Central memory CD8-positive, alpha-beta T cell (primary cell): Measurements from ENCODE around the gene LYZL6.

Experiments used
- ATAC-seq: fragments of 150-1000 bp; cut with Tn5 transposase; replicated peaks from 2 replicates; pipeline ENCODE4 v1.10.0; 2022; ENCODE audit warnings: mild to moderate bottlenecking, moderate FRiP score, moderate number of reproducible peaks; ENCODE audit not compliant: poor library complexity, severe bottlenecking; ENCODE audit errors: extremely low read depth
- DNase-seq, 2 donors: peaks; one replicate each; pipeline ENCODE4 v3.0.0; 2021; ENCODE audit warnings: low spot score in 2 of 2
- H3K27ac Mint-ChIP-seq: one replicate; pipeline ENCODE4 v1.8.0; 2022; ENCODE audit warnings: low read depth, mild to moderate bottlenecking, moderate library complexity, mixed read lengths
- H3K27me3 Mint-ChIP-seq: one replicate; pipeline ENCODE4 v1.8.0; 2022; ENCODE audit warnings: mixed read lengths
- H3K36me3 Mint-ChIP-seq: one replicate; pipeline ENCODE4 v1.8.0; 2022; ENCODE audit warnings: mild to moderate bottlenecking, moderate library complexity, mixed read lengths; ENCODE audit not compliant: insufficient read depth
- H3K4me1 Mint-ChIP-seq: one replicate; pipeline ENCODE4 v1.8.0; 2022; ENCODE audit warnings: mixed read lengths
- H3K4me3 Mint-ChIP-seq: one replicate; pipeline ENCODE4 v1.8.0; 2022; ENCODE audit warnings: mild to moderate bottlenecking, moderate library complexity, mixed read lengths
- H3K9me3 Mint-ChIP-seq: one replicate; pipeline ENCODE4 v1.8.0; 2022; ENCODE audit warnings: mixed read lengths

LYZL6 gene

DNA sequence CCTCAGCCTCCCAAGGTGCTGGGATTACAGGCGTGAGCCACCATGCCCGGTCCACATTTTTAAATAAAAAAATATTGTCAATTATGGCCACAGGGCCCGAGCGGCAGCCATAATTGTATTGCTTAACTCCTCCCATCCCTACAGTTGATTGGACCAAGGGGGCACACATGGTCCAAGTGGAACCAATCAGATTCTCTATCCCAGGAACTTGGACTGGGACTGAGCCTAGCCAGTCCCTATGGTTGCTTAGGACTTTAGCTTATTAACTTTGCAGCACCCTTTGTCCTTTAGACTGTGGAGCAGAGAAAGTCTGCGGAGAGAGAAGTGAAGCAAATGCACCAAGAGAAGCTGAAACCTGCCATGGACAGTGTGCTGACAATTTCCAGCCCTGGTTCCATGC lies 7.5 kb downstream of the LYZL6 start:
- Mint-ChIP-seq H3K9me3 (no peaks in the 10 kb centered on the region), H3K4me3 (no peak overlapping the region), H3K27ac (no peak overlapping the region), H3K4me1 (peaks cover under 1% of the 10 kb centered on the region), H3K27me3 (no peaks in the 10 kb centered on the region), H3K36me3 (no peaks in the 10 kb centered on the region)
- ATAC-seq, result no peak
- no peak for DNase-seq

DNA sequence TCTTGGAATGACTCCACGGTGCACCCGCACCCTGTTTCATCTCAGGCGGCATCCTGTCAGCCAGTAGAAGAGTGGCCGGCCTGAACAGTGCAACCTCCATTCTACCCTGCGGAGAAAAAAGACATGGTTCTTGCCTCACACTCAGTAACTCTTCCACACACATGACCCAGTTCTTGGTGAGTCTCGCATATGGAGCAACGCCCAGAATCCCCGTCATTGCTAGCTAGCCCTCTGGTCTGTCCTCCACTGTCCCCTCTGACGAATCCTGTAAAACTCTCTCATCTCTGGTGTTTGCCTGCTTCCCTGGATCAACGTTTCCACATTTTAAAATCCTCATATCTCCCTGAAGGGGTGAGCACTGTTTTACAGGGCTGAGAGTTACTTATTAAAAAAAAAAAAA lies 8.8 kb downstream of the LYZL6 start:
- ATAC-seq (no peak), DNase-seq (no peak)
- H3K4me1 Mint-ChIP-seq, result peaks cover 12% of the 10 kb centered on the region
- H3K36me3 Mint-ChIP-seq, result peaks cover 5% of the 10 kb centered on the region
- no peak overlapping the region for H3K27ac Mint-ChIP-seq
- H3K4me3 Mint-ChIP-seq, result no peak overlapping the region
- H3K9me3 Mint-ChIP-seq, result no peaks in the 10 kb centered on the region
- no peaks in the 10 kb centered on the region for H3K27me3 Mint-ChIP-seq

DNA sequence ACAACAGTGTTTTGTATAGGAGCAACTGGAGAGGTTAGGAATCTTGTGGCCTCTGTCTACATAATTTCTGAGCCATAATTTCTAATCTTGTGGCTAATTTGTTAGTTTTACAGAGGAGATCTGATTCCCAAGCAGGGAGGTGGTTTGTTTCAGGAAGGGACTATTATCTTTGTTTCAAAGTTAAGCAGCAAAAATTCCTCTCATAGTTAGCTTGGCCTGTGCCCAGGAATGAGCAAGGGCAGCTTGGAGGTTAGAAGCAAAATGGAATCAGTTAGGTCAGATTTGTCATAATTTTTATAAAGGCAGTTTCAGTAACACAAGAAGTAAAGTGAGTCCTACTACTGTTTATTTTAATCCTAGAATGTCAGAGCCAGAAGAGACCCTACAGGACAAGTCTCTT lies 10.9 kb downstream of the LYZL6 start:
- DNase-seq (no peak), ATAC-seq (no peak)
- H3K4me3 Mint-ChIP-seq, result no peak overlapping the region
- H3K9me3 Mint-ChIP-seq, result no peaks in the 10 kb centered on the region
- H3K27ac Mint-ChIP-seq, result no peak overlapping the region
- peaks cover 17% of the 10 kb centered on the region for H3K4me1 Mint-ChIP-seq
- H3K36me3 Mint-ChIP-seq, result peaks cover 5% of the 10 kb centered on the region
- H3K27me3 Mint-ChIP-seq, result no peaks in the 10 kb centered on the region

DNA sequence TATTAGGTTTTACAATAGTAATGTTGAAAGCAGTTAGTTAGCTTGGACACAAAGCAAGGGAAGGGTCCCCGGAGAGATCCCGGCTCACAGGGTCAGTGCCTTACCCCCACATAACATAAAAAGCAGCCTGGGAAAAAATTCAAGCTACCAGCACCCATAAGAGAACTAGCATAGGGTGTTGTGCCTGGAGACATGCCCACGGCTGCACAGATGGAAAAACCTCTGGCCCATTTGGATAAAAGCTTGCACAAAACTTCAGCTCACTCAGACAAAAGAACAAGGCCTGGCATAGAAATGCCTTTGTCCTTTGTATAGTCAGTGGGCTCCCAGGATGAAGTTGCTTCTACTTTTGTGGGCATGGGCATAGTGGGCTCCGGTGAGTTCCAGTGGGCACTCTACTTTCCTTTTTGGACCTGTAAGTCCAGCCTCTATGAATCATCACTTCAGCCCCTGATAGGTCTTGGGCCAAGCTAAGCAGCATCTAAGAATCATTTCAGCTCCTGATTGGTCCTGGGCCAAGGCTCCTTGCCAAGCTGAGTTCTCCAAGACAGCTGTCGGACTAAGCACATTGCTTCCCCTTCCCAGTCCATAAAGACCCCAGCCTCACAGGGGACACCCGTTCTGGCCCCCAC lies 11.6 kb downstream of the LYZL6 start:
- H3K36me3 Mint-ChIP-seq, result peaks cover 5% of the 10 kb centered on the region
- no peak for ATAC-seq
- no peaks in the 10 kb centered on the region for H3K27me3 Mint-ChIP-seq
- peaks cover 17% of the 10 kb centered on the region for H3K4me1 Mint-ChIP-seq
- no peak overlapping the region for H3K4me3 Mint-ChIP-seq
- DNase-seq, result no peak
- no peak overlapping the region for H3K27ac Mint-ChIP-seq
- H3K9me3 Mint-ChIP-seq, result no peaks in the 10 kb centered on the region

DNA sequence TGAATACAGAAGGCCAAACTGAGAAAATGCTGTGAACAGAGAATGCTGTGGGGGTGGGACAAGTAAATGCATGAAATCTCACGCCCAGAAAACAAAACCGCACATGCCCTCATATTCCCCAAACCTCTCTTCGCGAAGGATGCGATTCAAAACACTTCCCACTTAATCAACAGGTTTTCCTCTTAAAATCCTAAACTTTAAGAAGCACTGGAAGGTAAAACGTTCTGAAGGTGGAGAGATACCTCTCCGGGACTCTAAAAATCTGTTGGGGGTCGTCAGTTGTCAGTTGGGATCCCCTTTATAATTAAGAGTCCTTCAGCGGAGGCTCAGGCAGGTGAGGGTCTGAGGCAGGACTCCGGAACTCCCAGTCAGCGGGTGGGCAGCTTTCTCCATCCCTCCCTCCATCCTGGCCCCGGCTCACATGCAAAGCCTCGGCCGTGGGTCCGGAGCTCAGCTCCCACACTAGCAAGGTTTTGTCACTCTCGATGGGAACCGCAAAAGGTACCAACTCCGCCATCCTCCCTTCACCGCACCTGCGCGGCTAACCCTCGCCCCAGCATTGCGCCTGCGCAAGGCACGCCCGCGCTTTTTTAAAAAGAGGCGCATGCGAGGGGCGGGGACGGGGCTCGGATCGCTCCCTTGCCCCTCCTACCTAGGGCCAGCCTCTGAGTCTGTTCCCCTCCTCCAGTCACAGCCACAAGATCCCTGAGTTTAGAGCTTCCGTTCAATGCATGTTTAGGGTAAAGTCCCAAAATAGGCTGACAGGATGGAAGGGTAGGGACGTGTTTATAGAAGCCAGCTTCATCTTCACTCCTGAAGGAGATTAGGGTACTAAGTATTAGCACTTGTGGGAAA lies 13.1 kb downstream of the LYZL6 start, which contains the start of gene RDM1:
Gene RDM1 (minus strand): TSS at position 563 of the 855 bp plus-strand sequence. CDS start 46 bp downstream, at position 517.
- peaks cover 17% of the 10 kb centered on the region for H3K4me1 Mint-ChIP-seq
- peak within 1 kb of the TSS; percentile 87 for H3K4me3 Mint-ChIP-seq
- peak; percentile 92 for ATAC-seq
- H3K27ac Mint-ChIP-seq, result peak within 1 kb of the TSS; percentile 82
- peak; percentile 67 to 74 for DNase-seq
- no peaks in the 10 kb centered on the region for H3K9me3 Mint-ChIP-seq
- no peaks in the 10 kb centered on the region for H3K27me3 Mint-ChIP-seq
- H3K36me3 Mint-ChIP-seq, result peaks cover 5% of the 10 kb centered on the region

DNA sequence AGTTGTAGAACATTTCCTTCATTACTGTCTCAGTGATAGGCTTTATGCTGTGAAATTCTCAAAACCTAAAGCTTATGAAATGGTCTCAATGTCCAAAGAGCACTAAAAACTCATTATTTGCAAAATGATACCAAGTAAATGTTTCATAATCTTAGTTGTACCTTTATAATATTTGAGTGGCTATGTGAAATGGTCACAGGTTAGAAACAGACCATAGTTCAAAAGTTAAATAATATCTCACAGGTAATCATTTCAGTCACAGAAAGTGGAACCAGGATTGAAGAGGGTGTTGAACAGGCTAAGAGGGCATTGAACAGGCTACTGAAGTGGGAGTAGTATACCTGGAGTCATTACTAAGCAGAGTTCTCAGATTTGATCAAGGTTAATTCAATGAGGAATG lies 15.8 kb downstream of the LYZL6 start:
- H3K27ac Mint-ChIP-seq, result no peak overlapping the region

DNA sequence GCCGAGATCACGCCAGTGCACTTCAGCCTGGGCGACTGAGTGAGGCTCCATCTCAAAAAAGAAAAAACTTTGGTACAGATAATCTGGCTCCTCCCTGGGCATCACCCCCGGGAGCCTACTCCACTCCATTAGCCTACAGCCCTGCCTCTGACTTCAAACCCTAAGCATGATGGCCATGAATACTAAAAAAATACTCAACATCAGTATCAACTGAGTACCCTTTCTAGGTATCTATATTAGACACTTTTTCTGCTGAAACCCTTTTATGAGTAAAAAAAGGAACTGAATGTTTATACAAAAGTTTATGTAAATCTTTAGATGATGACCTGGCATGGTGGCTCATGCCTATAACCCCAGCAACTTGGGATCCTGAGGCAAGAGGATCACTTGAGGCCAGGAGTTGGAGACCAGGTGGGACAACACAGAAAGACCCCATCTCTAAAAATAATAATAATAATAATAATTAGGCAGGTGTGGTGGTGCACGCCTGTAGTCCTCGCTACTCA lies 19.9 kb downstream of the LYZL6 start:
- no peak for DNase-seq

More for the DNA sequence above, 15.8 kb downstream of the LYZL6 start:
- DNase-seq, result no peak
- Mint-ChIP-seq H3K9me3 (no peaks in the 10 kb centered on the region), H3K4me1 (peaks cover 24% of the 10 kb centered on the region), H3K27me3 (no peaks in the 10 kb centered on the region), H3K36me3 (peaks cover 5% of the 10 kb centered on the region), H3K4me3 (no peak overlapping the region)
- no peak for ATAC-seq

DNA sequence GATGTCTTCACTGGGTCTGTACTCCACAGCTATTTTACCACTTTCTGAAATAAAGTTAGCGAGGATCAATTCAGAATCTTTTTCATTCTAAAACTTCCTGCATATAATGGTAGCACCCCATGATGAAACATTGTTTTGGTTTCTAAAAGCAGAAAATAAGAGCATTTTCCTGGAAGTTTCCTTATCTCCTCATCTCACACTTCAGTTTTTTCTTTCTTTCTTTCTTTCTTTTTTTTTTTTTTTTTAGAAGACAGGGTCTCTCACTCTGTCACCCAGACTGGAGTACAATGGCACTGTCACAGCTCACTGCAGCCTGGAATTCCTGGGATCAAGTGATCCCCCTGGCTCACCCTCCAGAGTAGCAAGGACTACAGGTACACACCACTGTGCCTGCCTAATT lies 23.3 kb downstream of the LYZL6 start:
- peaks cover 23% of the 10 kb centered on the region for H3K4me1 Mint-ChIP-seq
- no peaks in the 10 kb centered on the region for H3K9me3 Mint-ChIP-seq
- H3K36me3 Mint-ChIP-seq, result peaks cover 3% of the 10 kb centered on the region
- H3K4me3 Mint-ChIP-seq, result no peak overlapping the region
- DNase-seq, result no peak
- ATAC-seq, result no peak
- no peak overlapping the region for H3K27ac Mint-ChIP-seq
- H3K27me3 Mint-ChIP-seq, result no peaks in the 10 kb centered on the region

More for the DNA sequence above, 19.9 kb downstream of the LYZL6 start:
- Mint-ChIP-seq H3K27me3 (no peaks in the 10 kb centered on the region), H3K4me1 (peaks cover 11% of the 10 kb centered on the region), H3K27ac (no peak overlapping the region), H3K4me3 (no peak overlapping the region), H3K36me3 (peaks cover 3% of the 10 kb centered on the region), H3K9me3 (no peaks in the 10 kb centered on the region)
- no peak for ATAC-seq

DNA sequence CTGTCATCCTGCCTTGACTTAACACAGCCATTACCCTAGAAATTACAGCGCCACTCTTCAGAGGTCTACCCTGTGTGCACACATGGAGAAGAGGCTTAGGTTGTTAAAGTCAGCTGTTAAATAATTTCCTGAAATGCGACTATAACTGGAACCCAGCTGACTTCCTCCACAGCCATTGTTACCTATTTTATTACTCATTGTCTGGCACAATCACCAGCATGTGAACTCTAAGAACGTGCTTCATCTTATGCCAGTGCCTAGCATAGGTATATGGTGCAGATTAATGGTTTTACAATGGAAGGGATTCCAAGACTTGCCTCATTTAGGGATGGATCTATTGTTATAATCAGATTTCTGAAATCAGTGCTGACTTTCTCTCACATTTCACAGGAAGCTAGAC lies 24.8 kb downstream of the LYZL6 start:
- ATAC-seq, result peak; percentile 32
- no peak for DNase-seq
- Mint-ChIP-seq H3K4me1 (peaks cover 32% of the 10 kb centered on the region), H3K4me3 (no peak overlapping the region), H3K27ac (no peak overlapping the region), H3K36me3 (peaks cover 3% of the 10 kb centered on the region), H3K9me3 (no peaks in the 10 kb centered on the region), H3K27me3 (no peaks in the 10 kb centered on the region)

DNA sequence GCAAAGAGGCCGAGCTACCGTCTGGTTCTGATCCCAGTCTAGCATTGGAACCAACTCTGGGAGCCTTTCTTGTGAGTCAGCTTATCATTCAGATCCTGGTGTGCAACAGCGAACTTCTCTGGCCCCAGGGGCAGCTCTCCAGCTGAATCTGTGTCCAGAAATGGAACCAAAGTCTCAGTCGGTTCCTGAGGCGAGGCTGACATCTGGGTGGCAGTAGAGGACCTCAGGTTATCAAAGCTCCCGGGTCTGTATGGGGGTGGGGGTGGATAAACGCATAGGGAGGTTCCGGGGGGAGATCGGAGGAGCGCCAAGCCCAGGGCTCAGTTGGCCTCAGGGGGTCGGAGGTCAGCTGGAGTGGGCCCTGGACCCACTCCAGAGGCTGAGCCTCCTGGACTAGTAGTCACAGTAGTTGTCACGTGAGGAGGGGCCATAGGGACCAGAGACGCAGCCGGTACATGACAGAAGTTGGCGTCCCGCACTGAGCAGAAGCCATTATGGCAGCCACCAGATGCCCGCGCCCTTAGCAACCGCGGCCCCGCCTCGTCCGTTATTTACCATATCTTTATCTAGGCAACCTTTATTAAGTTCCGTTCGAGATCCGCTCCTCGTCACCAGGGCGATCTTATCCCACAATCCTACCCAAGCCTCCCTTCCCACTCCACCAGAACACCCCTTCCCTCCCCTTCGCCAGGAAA lies 25.8 kb downstream of the LYZL6 start:
- no peak overlapping the region for H3K27ac Mint-ChIP-seq
- peaks cover 3% of the 10 kb centered on the region for H3K36me3 Mint-ChIP-seq
- H3K4me3 Mint-ChIP-seq, result no peak overlapping the region

DNA sequence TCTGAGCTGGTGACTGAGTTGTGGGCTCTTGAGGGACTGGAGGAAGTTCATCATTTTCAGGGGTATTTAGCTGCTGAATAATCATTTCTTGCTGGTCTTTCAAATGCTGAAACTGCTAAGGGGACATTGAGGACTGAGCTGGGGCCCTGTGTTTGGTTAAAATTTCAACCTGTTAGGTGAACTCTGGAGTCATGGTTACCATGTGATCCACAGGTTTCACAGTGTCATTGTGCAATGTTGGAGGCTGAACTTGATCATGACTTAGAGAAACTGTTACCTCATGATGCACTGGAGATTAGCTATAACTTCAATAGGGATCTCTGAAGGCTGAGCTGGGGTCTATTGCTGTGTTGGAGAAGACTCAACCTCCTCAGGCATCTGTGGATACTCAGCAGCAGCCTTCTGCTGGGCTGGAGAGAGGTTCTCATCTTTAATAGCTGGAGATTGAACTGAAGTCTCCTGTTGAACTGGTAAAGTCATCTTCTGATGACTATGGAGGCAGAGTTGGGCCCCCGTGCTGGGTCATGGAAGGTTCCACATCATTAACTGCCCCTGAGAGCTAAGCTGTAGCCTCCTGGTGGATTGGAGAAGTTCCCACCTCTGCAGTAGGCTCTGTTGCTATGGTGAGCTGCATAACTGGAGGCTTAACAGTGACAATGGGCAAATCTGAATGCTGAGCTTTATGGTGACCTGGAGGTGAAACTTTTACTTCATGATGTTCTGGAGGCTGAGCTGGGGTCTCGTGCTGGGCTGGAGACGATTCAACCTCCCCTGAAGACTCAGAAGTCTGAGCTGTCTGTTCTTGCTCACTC lies 28.2 kb downstream of the LYZL6 start:
- DNase-seq (no peak), ATAC-seq (no peak)
- Mint-ChIP-seq H3K27me3 (no peaks in the 10 kb centered on the region), H3K36me3 (no peaks in the 10 kb centered on the region), H3K9me3 (no peaks in the 10 kb centered on the region), H3K27ac (no peak overlapping the region), H3K4me1 (peaks cover 48% of the 10 kb centered on the region), H3K4me3 (no peak overlapping the region)

More for the DNA sequence above, 25.8 kb downstream of the LYZL6 start:
- H3K4me1 Mint-ChIP-seq, result peaks cover 42% of the 10 kb centered on the region
- H3K27me3 Mint-ChIP-seq, result no peaks in the 10 kb centered on the region
- no peaks in the 10 kb centered on the region for H3K9me3 Mint-ChIP-seq
- DNase-seq (no peak), ATAC-seq (no peak)

DNA sequence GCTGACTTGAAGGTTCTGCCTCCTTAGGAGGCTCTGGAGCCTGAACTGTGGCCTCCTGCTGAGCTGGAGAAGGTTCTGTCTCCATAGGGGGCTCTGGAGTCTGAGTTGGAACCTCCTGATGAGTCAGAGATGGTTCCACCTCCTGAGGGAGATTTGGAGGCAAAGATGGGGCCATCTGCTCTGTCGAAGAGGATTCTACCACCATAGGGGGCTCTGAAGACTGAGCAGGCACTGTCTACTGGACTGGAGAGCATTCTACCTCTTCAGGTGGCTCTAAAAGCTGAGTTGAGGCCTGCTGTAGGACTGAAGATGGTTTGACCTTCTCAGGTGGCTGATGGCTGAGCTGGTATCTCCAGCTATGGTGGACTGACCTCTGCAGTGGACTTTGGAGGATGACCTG lies 29.2 kb downstream of the LYZL6 start:
- ATAC-seq (no peak), DNase-seq (no peak)
- H3K4me3 Mint-ChIP-seq, result no peak overlapping the region
- H3K4me1 Mint-ChIP-seq, result peaks cover 52% of the 10 kb centered on the region
- no peak overlapping the region for H3K27ac Mint-ChIP-seq
- H3K27me3 Mint-ChIP-seq, result no peaks in the 10 kb centered on the region
- no peaks in the 10 kb centered on the region for H3K9me3 Mint-ChIP-seq
- no peaks in the 10 kb centered on the region for H3K36me3 Mint-ChIP-seq
